Inflammatory macrophage treated with lipopolysaccharide for 4 hours (primary cell): ENCODE data around the gene PRPF39.

ENCODE experiments used
- DNase-seq: peaks from one replicate; pipeline ENCODE4 v3.0.0-alpha.2; 2020

PRPF39 gene

DNA sequence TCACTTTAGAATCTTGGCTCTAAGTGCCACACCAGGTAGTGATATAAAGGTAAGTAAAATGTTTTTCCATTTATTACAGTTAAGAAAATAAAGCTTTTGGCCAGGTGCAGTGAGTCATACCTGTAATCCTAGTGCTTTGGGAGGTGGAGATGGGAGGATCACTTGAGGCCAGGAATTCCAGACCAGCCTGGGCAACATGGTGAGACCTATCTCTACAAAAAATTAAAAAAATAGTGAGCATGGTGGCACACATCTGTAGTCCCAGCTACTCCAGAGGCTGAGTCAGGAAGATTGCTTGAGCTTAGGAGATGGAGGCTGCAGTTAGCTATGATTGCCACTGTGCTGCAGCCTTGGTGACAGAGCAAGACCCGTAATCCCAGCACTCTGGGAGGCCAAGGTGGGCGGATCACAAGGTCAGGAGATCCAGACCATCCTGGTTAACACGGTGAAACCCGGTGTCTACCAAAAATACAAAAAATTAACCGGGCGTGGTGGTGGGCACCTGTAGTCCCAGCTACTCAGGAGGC lies 56.8 kb downstream of the PRPF39 start:
- no peak for DNase-seq

DNA sequence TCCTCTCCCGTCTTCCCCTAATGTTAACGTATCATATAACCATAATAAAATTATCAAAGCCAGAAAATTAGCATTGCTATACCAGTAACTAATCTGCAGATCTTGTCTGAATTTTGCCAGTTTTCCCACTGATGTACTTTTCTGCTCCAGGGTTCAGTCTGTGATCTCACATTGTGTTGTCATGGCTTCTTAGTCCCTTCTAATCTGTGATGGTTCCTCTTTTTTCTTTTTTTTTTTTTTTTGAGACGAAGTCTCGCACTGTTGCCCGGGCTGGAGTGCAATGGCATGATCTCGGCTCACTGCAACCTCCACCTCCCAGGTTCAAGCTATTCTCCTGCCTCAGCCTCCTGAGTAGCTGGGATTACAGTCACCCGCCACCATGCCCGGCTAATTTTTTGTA lies 58.2 kb downstream of the PRPF39 start:
- peak; percentile 27 for DNase-seq

DNA sequence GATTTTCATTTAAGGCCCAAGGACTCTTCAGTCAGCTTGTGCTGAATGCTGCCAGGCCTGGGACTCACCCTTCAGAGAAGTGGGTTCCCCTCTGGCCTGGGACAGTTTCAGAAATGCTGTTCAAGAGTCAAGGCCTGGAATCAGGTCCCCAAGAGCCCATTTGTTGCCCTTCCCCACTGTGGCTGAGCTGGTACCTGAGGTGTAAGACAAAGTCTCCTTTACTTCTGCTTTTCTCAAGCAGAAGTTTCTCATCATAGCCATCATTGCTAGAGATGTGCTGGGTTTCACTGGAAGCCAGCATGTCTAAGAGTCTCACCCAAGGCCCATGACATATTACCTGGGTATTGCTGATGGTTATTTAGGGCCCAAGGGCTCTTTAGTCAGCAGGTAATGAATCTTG lies 60.7 kb downstream of the PRPF39 start:
- DNase-seq = no peak

DNA sequence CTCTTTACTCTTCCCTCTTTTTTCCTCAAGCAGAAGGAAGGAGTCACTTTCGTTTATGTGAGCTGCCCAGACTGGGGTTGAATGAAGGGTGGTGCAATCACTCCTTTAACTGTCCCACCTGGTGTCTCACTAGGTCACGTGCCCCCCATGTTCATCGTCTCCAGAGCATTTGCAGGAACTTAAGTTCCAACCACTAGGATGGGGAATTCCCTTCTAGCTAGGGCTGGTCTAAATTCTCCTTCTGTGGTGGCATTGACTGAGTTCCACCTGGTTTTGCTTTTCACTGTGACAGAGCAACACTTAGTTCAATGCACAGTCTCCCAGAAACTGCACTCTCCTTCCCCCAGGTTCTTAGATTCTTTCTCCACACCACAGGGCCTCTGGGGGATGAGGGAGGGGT lies 61.3 kb downstream of the PRPF39 start:
- DNase-seq = no peak

DNA sequence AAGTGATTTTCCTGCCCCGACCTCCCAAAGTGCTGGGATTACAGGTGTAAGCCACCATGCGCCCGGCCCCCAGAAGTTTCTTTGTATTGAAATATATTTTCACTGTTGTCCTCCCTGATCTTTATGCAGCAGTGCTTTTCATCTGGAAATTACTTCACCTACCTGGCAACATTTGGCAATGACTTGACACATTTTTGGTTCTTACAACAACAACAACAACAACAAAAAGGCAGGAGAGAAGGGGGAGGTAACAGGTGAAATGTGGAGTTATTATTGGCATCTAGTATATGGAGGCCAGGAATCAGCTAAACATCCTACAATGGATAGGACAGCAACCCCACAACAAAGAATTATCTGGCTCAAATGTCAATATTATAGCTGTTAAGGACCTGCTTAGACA lies 65.7 kb downstream of the PRPF39 start:
- DNase-seq = no peak

DNA sequence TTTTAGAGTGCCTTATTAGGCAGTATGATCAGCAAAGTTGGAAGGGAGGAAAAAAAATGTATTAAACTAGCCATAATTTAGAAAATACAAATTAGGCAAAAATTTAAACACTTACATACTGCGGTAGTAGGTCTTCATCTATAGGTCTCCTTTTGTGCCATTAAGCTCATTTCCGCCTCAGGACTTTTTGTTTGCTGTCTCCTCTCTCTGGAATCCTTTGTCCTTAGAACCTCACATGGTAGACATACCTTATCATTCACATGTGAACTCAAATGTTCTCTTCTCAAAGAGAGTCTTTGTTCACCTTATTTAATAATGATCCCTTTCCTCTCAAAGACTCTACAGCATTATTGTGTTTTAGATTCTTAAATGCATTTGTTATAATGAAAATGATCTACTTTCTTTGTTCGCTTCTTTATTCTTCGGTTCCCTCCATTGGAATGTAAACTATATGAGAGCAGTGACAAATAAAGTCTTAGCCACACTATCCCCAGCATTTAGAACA lies 66.5 kb downstream of the PRPF39 start:
- no peak for DNase-seq

DNA sequence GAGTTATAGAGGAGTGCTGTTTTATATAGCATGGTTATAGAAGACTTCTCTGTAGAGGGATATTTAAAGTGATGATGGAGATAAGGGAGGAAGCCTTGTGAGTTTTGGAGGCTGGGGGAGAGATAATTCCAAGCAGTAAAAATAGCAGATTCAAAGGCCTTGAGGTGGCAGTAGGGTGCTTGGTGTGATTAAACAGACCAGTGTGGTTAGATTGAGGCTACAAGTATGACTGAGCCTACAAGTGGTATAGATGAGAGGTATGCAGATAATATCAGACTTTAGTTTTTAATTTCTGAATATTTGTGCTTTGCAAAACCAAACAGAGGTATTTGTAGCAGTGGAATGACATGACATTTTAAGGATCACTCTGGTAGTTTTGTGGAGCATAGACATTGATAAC lies 72.2 kb downstream of the PRPF39 start:
- DNase-seq = no peak
